GM12875 (cell line): ENCODE results near the gene RAB6B.

Experiments used
- H3K4me3 ChIP-seq: one replicate; pipeline ENCODE4 v1.5.1; 2011; ENCODE audit warnings: low read depth, low read length, control low read depth
- TF ChIP-seq, protein P1 (sequence below): IDR thresholded peaks from 2 replicates; pipeline ENCODE4 v1.5.1; 2011; ENCODE audit warnings: low read depth, mild to moderate bottlenecking, control low read depth, inconsistent platforms, low read length, moderate library complexity, borderline replicate concordance; ENCODE audit not compliant: insufficient read depth

Gene RAB6B

GRCh38 chr3:133882986-133883586 lies 12.6 kb downstream of the RAB6B start:
- TF ChIP-seq, protein P1, sequence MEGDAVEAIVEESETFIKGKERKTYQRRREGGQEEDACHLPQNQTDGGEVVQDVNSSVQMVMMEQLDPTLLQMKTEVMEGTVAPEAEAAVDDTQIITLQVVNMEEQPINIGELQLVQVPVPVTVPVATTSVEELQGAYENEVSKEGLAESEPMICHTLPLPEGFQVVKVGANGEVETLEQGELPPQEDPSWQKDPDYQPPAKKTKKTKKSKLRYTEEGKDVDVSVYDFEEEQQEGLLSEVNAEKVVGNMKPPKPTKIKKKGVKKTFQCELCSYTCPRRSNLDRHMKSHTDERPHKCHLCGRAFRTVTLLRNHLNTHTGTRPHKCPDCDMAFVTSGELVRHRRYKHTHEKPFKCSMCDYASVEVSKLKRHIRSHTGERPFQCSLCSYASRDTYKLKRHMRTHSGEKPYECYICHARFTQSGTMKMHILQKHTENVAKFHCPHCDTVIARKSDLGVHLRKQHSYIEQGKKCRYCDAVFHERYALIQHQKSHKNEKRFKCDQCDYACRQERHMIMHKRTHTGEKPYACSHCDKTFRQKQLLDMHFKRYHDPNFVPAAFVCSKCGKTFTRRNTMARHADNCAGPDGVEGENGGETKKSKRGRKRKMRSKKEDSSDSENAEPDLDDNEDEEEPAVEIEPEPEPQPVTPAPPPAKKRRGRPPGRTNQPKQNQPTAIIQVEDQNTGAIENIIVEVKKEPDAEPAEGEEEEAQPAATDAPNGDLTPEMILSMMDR = no peak

GRCh38 chr3:133881939-133882825 lies 13.5 kb downstream of the RAB6B start:
- no peak overlapping the region for H3K4me3 ChIP-seq
- TF ChIP-seq, protein P1 = no peak

More at GRCh38 chr3:133882986-133883586, 12.6 kb downstream of the RAB6B start:
- no peak overlapping the region for H3K4me3 ChIP-seq

DNA sequence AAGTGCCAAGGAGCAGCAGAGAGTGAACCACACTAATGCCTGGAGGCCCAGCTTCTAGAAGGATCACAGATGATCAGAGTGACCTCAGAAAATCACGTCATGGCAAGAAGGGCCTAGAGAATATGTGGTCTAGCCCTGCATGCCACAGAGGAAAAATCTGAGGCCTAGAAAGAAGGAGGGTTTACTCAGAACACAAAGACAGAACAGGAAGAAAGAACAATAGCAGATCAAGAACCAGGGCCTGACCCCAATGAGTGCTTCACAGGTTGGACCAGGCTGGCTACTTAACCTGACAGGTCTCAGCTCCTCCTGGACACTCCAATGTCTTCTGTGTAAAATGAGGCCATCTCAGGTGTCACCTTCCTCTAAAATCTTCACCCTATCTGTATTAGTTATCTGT lies 14.2 kb downstream of the RAB6B start:
- TF ChIP-seq, protein P1 = no peak
- H3K4me3 ChIP-seq = no peak overlapping the region

- H3K4me3 ChIP-seq = no peak overlapping the region
- TF ChIP-seq, protein P1 = no peak
Observed at GRCh38 chr3:133880886-133881455, 14.7 kb downstream of the RAB6B start.

DNA sequence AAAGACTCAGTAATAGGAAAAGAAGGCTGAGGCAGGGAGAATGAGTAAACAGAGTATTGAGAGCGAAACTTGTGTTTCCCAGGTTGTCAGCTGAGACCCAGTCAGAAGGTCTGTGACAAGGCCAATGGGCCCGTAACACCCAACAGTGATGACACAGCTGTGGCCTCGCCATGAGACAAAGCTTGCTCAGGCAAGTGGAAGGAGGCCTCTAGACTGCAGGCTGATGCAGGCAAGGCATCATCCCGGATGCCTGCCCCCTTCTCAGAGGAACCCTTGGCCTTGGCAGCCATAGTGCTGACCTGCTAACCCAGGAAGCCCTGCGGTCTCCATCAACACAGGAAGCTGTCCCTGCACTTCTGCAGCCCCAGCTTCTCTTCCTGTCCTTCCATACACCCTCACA lies 15.4 kb downstream of the RAB6B start:
- no peak overlapping the region for H3K4me3 ChIP-seq
- TF ChIP-seq, protein P1 = no peak

DNA sequence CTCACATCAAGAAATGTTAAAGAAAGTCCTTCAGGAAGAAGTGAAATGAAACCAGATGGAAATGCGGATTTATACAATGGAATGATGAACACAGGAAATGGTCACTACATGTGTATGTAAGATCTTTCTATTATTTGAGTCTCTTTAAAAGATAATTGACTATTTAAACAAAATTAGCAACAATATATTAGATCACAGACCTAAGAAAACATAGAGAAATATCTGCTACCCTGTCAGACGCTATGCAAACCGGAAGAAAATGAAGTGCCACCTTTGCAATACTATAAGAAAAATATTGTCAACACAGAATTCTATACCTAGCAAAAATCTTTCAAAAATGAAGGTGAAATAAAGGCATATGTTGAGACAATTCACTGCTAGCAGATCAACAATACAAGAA lies 17.2 kb downstream of the RAB6B start:
- TF ChIP-seq, protein P1 = no peak
- no peak overlapping the region for H3K4me3 ChIP-seq

DNA sequence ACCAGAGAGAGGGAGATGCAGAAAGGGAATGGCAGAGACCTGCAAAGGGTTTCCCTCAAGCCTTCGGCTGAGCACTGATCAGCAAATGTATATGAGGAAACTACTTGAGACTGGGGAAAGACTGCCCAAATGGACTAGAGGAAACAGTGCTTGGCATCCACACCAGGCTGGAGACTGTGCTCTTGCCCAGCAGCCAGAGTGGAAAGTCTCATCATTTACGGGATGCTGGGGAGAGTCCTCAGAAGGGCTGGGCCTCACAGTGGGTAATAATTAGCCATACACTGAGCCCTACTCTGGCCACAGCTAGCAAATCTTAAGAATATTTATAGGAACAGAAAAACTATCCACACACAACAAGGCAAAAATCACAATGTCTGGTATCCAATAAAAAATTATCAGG lies 18.5 kb downstream of the RAB6B start:
- TF ChIP-seq, protein P1 = no peak
- H3K4me3 ChIP-seq = no peak overlapping the region
